Esophagus squamous epithelium (tissue), 4 donors: ENCODE data around the gene H19.

ENCODE experiments used
- POLR2A ChIP-seq, 4 donors: fragments of 450-650 bp; IDR thresholded peaks; one replicate each; pipeline ENCODE4 v1.6.1; 2017; ENCODE audit warnings: antibody characterized with exemption in 4 of 4, mild to moderate bottlenecking in 4 of 4, moderate library complexity in 3 of 4
- TF ChIP-seq, protein P1 (sequence below), 6 experiments: fragments of 450-650 bp in 4 of 6; fragments of 200-600 bp in 2 of 6; sonication (generic) in 2 of 6; IDR thresholded peaks; one replicate each; pipeline ENCODE4 v1.5.1; 2016 to 2019; ENCODE audit warnings: antibody characterized with exemption in 6 of 6, mild to moderate bottlenecking in 4 of 6, moderate library complexity in 4 of 6

GRCh38 chr11:2002042-2002776 is 4.6 kb upstream of the H19 start:
- TF ChIP-seq, protein P1, sequence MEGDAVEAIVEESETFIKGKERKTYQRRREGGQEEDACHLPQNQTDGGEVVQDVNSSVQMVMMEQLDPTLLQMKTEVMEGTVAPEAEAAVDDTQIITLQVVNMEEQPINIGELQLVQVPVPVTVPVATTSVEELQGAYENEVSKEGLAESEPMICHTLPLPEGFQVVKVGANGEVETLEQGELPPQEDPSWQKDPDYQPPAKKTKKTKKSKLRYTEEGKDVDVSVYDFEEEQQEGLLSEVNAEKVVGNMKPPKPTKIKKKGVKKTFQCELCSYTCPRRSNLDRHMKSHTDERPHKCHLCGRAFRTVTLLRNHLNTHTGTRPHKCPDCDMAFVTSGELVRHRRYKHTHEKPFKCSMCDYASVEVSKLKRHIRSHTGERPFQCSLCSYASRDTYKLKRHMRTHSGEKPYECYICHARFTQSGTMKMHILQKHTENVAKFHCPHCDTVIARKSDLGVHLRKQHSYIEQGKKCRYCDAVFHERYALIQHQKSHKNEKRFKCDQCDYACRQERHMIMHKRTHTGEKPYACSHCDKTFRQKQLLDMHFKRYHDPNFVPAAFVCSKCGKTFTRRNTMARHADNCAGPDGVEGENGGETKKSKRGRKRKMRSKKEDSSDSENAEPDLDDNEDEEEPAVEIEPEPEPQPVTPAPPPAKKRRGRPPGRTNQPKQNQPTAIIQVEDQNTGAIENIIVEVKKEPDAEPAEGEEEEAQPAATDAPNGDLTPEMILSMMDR (IDR thresholded peaks at IDR 0.05) = no peak
- TF ChIP-seq POLR2A (IDR thresholded peaks at IDR 0.05) = no peak
